ENCODE data around the gene CCR5.
A peak's percentile ranks its signal among the peaks of the same experiment; 100 is the strongest.
"Not testable (repeated sequence)": the region's sequence is repeated elsewhere in the genome, so short reads cannot be mapped to it uniquely, and the experiment has no call there.

CCR5 gene

DNA sequence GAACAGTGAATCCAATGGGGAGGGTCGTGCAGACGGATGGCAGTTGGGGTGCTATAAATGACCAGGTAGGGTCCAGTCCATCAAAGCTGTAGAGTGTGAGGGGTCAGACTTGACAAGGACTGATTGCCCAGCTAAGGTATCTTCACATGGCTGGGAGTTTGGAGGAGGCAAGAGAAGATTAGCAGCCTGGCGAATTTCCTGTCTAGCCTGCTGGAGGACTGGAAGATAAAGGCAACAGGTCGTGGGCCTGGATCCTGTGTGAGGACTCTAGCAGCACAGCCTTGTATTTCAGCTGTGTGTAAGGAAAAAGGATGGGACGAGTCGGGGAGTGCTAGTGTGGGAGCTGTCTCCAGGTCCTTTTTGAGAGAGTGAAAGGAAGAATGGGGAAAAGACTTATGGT is 18.6 kb downstream of the CCR5 start:
- TF ChIP-seq OSR2 (tag by site-specific recombination; IDR thresholded peaks at IDR 0.05) = no peak
- TF ChIP-seq, protein P1, sequence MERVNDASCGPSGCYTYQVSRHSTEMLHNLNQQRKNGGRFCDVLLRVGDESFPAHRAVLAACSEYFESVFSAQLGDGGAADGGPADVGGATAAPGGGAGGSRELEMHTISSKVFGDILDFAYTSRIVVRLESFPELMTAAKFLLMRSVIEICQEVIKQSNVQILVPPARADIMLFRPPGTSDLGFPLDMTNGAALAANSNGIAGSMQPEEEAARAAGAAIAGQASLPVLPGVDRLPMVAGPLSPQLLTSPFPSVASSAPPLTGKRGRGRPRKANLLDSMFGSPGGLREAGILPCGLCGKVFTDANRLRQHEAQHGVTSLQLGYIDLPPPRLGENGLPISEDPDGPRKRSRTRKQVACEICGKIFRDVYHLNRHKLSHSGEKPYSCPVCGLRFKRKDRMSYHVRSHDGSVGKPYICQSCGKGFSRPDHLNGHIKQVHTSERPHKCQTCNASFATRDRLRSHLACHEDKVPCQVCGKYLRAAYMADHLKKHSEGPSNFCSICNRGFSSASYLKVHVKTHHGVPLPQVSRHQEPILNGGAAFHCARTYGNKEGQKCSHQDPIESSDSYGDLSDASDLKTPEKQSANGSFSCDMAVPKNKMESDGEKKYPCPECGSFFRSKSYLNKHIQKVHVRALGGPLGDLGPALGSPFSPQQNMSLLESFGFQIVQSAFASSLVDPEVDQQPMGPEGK (tag by site-specific recombination; IDR thresholded peaks at IDR 0.05) = no peak
- no peak for TF ChIP-seq IKZF3 (tag by site-specific recombination; IDR thresholded peaks at IDR 0.05)
- TF ChIP-seq ZNF560 (tag by site-specific recombination; IDR thresholded peaks at IDR 0.05; ENCODE audit: borderline replicate concordance) = no peak
- no peak for TF ChIP-seq ZBTB1 (tag by site-specific recombination; IDR thresholded peaks at IDR 0.05)
- no peak overlapping the region for H3K27ac ChIP-seq (ENCODE audit: extremely low read depth, low read depth, low read length)
- ChIA-PET CTCF (interaction anchor here (1.1 kb wide), 1 partner anchor 11 kb away, joined by 3 read pairs; no protein-coding TSS in a partner anchor), POLR2A (no interaction called here)
- no peaks in the 10 kb centered on the region for H3K4me1 ChIP-seq (ENCODE audit: control insufficient read depth, insufficient read depth, low read length)
- no peaks in the 10 kb centered on the region for H3K9me3 ChIP-seq (ENCODE audit: control insufficient read depth, insufficient read depth, low read depth, low read length)
- no peak overlapping the region for H3K4me3 ChIP-seq (ENCODE audit: low read depth, low read length)
- no peaks in the 10 kb centered on the region for H3K36me3 ChIP-seq (ENCODE audit: control insufficient read depth in 2 of 2, insufficient read depth in 1 of 2, low read length in 2 of 2)

DNA sequence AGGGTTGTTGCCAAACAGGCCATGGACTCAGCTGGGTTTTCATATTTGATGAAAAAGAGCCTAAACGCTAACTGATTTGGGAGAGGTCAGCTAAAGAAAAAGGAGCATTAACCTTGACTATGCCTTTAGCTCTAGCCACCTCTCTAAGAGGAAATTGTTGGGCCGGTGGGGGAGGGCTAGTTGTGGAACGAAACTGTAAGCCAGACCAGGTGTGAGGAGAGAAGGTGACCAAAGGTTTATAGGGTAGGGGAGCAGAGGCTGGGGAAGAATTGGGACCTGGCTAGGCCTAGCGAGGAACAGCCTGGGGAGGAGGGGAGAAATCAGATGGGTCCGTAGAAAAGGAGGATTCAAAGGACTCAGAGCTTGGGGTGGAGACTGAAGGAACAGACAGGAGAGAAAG is 20.8 kb downstream of the CCR5 start:
- H3K4me3 ChIP-seq (ENCODE audit: low read depth, low read length); CTCF ChIA-PET; H3K9me3 ChIP-seq (ENCODE audit: control insufficient read depth, insufficient read depth, low read depth, low read length); H3K4me1 ChIP-seq (ENCODE audit: control insufficient read depth, insufficient read depth, low read length); H3K36me3 ChIP-seq (ENCODE audit: control insufficient read depth in 2 of 2, insufficient read depth in 1 of 2, low read length in 2 of 2); POLR2A ChIA-PET; H3K27ac ChIP-seq (ENCODE audit: extremely low read depth, low read depth, low read length): not testable (repeated sequence)

DNA sequence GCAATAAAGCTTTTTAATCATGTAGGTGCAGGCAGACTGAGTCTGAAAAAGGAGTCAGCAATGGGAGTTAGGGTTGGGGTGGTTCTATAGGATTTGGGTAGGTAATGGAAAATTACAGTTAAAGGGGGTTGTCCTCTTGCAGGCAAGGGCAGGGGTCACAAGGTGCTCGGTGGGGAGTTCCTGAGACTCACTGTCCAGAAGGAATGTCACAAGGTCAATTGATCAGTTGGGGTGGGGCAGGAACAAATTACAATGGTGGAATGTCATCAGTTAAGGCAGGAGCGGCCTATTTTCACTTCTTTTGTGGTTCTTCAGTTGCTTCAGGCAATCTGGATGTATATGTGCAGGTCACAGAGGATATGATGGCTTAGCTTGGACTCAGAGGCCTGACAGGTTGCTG is 22.3 kb downstream of the CCR5 start:
- Histone ChIP-seq H3K9me3 (ENCODE audit: control insufficient read depth, insufficient read depth, low read depth, low read length) (no peaks in the 10 kb centered on the region), H3K4me1 (ENCODE audit: control insufficient read depth, insufficient read depth, low read length) (no peaks in the 10 kb centered on the region), H3K4me3 (ENCODE audit: low read depth, low read length) (no peak overlapping the region), H3K27ac (ENCODE audit: extremely low read depth, low read depth, low read length) (no peak overlapping the region), H3K36me3 (ENCODE audit: control insufficient read depth in 2 of 2, insufficient read depth in 1 of 2, low read length in 2 of 2) (no peaks in the 10 kb centered on the region)
- ChIA-PET CTCF (no interaction called here), POLR2A (no interaction called here)
- no peak for TF ChIP-seq SP3 (tag by site-specific recombination; IDR thresholded peaks at IDR 0.05)
- no peak for TF ChIP-seq ZXDB (tag by site-specific recombination; IDR thresholded peaks at IDR 0.05)
- TF ChIP-seq, protein P2, sequence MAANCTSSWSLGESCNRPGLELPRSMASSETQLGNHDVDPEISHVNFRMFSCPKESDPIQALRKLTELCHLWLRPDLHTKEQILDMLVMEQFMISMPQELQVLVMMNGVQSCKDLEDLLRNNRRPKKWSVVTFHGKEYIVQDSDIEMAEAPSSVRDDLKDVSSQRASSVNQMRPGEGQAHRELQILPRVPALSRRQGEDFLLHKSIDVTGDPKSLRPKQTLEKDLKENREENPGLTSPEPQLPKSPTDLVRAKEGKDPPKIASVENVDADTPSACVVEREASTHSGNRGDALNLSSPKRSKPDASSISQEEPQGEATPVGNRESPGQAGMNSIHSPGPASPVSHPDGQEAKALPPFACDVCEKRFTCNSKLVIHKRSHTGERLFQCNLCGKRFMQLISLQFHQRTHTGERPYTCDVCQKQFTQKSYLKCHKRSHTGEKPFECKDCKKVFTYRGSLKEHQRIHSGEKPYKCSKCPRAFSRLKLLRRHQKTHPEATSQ (tag by site-specific recombination; IDR thresholded peaks at IDR 0.05) = no peak

DNA sequence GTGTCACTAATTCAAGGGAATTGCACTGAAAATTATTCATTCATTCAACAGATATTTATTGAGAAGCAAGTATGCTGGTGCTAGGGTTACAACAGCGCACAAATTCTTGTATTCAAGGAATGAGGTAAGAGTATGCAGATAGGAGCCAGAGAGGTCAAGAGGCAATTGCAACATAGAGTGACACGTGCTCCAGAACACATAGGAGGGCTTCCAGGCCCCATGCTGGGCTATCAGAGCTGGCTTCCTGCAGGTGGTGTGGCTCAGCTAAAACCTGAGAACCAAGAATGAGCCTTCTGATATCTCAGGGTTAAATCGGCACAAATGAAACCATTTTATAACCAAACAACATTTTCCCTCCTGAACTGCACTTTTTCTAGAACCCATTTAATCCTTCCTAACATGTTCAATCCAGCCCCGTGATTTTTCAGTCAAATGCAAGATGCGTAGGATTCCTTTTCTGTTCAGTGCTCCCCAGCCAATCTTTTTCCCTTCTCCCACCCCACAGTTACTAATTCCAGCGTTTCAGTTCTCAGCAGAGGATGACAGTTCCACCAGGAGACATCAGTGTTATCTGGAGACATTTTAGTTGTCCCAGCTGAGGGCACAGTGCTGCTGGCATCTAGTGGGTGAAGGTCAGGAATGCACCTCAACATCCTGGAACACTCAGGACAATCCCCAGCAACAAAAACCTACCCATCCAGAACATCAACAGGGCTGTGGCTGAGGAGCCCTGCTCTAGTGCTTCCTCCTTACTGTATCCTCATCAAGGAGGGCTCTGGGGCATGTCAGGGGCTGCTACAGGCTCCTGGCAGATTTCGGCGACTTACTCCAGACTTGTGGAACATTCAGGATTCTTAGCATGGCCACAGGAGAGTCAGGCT is 23.0 kb downstream of the CCR5 start:
- ChIA-PET POLR2A (no interaction called here), CTCF (interaction anchor here (0.6 kb wide), 1 partner anchor 164 kb away, joined by 3 read pairs; no protein-coding TSS in a partner anchor)
- H3K36me3 ChIP-seq (ENCODE audit: control insufficient read depth in 2 of 2, insufficient read depth in 1 of 2, low read length in 2 of 2) = no peaks in the 10 kb centered on the region
- peak; percentile 38 for TF ChIP-seq ZIC2 (tag by site-specific recombination; IDR thresholded peaks at IDR 0.05)
- TF ChIP-seq ZNF221 (tag by site-specific recombination; IDR thresholded peaks at IDR 0.05; ENCODE audit: borderline replicate concordance) = no peak
- TF ChIP-seq, protein P3, sequence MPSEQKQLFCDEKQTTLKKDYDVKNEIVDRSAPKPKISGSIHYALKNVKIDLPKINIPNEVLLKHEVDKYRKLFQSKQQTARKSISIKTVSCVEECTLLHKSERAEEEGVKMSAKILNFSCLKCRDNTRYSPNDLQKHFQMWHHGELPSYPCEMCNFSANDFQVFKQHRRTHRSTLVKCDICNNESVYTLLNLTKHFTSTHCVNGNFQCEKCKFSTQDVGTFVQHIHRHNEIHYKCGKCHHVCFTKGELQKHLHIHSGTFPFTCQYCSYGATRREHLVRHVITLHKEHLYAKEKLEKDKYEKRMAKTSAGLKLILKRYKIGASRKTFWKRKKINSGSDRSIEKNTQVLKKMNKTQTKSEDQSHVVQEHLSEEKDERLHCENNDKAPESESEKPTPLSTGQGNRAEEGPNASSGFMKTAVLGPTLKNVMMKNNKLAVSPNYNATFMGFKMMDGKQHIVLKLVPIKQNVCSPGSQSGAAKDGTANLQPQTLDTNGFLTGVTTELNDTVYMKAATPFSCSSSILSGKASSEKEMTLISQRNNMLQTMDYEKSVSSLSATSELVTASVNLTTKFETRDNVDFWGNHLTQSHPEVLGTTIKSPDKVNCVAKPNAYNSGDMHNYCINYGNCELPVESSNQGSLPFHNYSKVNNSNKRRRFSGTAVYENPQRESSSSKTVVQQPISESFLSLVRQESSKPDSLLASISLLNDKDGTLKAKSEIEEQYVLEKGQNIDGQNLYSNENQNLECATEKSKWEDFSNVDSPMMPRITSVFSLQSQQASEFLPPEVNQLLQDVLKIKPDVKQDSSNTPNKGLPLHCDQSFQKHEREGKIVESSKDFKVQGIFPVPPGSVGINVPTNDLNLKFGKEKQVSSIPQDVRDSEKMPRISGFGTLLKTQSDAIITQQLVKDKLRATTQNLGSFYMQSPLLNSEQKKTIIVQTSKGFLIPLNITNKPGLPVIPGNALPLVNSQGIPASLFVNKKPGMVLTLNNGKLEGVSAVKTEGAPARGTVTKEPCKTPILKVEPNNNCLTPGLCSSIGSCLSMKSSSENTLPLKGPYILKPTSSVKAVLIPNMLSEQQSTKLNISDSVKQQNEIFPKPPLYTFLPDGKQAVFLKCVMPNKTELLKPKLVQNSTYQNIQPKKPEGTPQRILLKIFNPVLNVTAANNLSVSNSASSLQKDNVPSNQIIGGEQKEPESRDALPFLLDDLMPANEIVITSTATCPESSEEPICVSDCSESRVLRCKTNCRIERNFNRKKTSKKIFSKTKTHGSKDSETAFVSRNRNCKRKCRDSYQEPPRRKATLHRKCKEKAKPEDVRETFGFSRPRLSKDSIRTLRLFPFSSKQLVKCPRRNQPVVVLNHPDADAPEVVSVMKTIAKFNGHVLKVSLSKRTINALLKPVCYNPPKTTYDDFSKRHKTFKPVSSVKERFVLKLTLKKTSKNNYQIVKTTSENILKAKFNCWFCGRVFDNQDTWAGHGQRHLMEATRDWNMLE (tag by site-specific recombination; conservative IDR thresholded peaks at IDR 0.05; ENCODE audit: low read depth) = no peak
- peak; percentile 27; the same call in 1 of the 2 replicates for TF ChIP-seq GLIS1 (tag by site-specific recombination; IDR thresholded peaks at IDR 0.05)
- TF ChIP-seq ZNF629 (tag by site-specific recombination; IDR thresholded peaks at IDR 0.05) = 0 out of 2 replicates have a peak, but pooled peaks have one; percentile 18
- 0 out of 2 replicates have a peak, but pooled peaks have one; percentile 37 for TF ChIP-seq ZNF660 (tag by site-specific recombination; IDR thresholded peaks at IDR 0.05)
- TF ChIP-seq ZNF10 (tag by site-specific recombination; IDR thresholded peaks at IDR 0.05) = no peak
- peak; percentile 63 for TF ChIP-seq ZNF600 (tag by site-specific recombination; IDR thresholded peaks at IDR 0.05)
- TF ChIP-seq ZFP37 (tag by site-specific recombination; IDR thresholded peaks at IDR 0.05) = no peak
- no peak overlapping the region for H3K4me3 ChIP-seq (ENCODE audit: low read depth, low read length)
- no peaks in the 10 kb centered on the region for H3K9me3 ChIP-seq (ENCODE audit: control insufficient read depth, insufficient read depth, low read depth, low read length)
- no peak overlapping the region for H3K27ac ChIP-seq (ENCODE audit: extremely low read depth, low read depth, low read length)
- H3K4me1 ChIP-seq (ENCODE audit: control insufficient read depth, insufficient read depth, low read length) = no peaks in the 10 kb centered on the region
